ENCODE results near the gene TUFM. TPM values are rescaled to one million over a fixed set of nuclear protein-coding genes. Genes with fewer than 3 reads are reported as not detected.

Gene TUFM
- total RNA-seq, 1 experiment from 2014 or later: 296 TPM

- TF ChIP-seq, protein P1, sequence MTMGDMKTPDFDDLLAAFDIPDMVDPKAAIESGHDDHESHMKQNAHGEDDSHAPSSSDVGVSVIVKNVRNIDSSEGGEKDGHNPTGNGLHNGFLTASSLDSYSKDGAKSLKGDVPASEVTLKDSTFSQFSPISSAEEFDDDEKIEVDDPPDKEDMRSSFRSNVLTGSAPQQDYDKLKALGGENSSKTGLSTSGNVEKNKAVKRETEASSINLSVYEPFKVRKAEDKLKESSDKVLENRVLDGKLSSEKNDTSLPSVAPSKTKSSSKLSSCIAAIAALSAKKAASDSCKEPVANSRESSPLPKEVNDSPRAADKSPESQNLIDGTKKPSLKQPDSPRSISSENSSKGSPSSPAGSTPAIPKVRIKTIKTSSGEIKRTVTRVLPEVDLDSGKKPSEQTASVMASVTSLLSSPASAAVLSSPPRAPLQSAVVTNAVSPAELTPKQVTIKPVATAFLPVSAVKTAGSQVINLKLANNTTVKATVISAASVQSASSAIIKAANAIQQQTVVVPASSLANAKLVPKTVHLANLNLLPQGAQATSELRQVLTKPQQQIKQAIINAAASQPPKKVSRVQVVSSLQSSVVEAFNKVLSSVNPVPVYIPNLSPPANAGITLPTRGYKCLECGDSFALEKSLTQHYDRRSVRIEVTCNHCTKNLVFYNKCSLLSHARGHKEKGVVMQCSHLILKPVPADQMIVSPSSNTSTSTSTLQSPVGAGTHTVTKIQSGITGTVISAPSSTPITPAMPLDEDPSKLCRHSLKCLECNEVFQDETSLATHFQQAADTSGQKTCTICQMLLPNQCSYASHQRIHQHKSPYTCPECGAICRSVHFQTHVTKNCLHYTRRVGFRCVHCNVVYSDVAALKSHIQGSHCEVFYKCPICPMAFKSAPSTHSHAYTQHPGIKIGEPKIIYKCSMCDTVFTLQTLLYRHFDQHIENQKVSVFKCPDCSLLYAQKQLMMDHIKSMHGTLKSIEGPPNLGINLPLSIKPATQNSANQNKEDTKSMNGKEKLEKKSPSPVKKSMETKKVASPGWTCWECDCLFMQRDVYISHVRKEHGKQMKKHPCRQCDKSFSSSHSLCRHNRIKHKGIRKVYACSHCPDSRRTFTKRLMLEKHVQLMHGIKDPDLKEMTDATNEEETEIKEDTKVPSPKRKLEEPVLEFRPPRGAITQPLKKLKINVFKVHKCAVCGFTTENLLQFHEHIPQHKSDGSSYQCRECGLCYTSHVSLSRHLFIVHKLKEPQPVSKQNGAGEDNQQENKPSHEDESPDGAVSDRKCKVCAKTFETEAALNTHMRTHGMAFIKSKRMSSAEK (CRISPR knock-in tag; IDR thresholded peaks at IDR 0.05; ENCODE audit: borderline replicate concordance): no peak
- no peak for TF ChIP-seq GTF2I (CRISPR knock-in tag; conservative IDR thresholded peaks at IDR 0.05)
- TF ChIP-seq ZNF396 (CRISPR knock-in tag; IDR thresholded peaks at IDR 0.05; ENCODE audit: borderline replicate concordance): no peak
- TF ChIP-seq, protein P2, sequence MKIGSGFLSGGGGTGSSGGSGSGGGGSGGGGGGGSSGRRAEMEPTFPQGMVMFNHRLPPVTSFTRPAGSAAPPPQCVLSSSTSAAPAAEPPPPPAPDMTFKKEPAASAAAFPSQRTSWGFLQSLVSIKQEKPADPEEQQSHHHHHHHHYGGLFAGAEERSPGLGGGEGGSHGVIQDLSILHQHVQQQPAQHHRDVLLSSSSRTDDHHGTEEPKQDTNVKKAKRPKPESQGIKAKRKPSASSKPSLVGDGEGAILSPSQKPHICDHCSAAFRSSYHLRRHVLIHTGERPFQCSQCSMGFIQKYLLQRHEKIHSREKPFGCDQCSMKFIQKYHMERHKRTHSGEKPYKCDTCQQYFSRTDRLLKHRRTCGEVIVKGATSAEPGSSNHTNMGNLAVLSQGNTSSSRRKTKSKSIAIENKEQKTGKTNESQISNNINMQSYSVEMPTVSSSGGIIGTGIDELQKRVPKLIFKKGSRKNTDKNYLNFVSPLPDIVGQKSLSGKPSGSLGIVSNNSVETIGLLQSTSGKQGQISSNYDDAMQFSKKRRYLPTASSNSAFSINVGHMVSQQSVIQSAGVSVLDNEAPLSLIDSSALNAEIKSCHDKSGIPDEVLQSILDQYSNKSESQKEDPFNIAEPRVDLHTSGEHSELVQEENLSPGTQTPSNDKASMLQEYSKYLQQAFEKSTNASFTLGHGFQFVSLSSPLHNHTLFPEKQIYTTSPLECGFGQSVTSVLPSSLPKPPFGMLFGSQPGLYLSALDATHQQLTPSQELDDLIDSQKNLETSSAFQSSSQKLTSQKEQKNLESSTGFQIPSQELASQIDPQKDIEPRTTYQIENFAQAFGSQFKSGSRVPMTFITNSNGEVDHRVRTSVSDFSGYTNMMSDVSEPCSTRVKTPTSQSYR (CRISPR knock-in tag; IDR thresholded peaks at IDR 0.05): no peak
- TF ChIP-seq NFATC4 (CRISPR knock-in tag; IDR thresholded peaks at IDR 0.05): no peak
- no peak for TF ChIP-seq ZSCAN18 (CRISPR knock-in tag; IDR thresholded peaks at IDR 0.05)
- no peak for TF ChIP-seq MXD4 (CRISPR knock-in tag; IDR thresholded peaks at IDR 0.05; ENCODE audit: borderline replicate concordance)
Measured at GRCh38 chr16:28865001-28865688, 19.0 kb upstream of the TUFM start (continued).

DNA sequence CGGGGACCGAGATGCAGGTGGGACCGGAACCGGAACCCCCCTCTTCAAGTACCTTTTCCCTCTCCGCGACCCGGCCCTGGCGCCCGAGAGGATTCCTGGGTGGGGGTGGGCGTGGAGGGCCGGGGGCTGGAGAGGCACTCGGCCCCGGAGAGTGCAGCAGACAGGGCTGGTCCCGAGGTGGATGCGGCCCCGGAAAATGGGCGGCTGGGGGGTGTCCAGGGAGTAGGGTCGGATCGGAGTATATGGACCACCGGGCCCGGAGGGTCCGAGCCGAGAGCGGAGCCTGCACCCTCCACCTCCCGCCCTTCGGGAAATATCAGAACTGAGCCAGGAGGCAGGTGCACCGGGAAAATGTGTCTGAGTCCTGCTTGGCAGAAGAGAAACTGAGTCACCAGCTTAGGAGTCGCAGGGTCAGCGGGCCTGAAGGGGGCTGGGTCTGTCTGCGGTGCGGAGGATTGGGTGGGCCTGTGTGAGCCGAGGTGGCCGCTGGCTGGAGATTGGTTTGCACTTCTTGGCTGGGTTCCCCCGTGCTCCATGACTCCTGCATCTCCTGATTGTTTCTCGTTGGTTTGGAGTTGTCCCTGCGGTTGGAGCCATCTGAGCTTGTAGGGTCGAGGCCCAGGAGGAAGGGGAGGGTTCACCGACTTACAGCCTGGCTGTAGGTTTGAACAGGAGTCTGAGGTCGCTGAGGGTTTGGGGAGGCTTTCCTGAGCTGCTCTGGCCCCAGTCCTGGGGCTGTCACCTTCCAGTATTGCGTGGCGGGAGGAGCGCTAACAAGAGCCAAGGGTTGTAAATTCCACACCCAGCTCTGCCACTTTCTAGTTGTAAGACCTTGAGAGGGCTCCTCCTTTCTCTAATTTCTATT lies 18.0 kb upstream of the TUFM start:
- Mint-ChIP-seq H3K27ac (peak overlapping the region; percentile 76), H3K27me3 (ENCODE audit: low read depth) (no peaks in the 10 kb centered on the region), H3K36me3 (peaks cover 15% of the 10 kb centered on the region; the same call in 1 of the 2 replicates), H3K9me3 (no peaks in the 10 kb centered on the region), H3K4me3 (peak overlapping the region; percentile 91), H3K4me1 (peaks cover 17% of the 10 kb centered on the region)
- TF ChIP-seq FOXK1 (CRISPR knock-in tag; IDR thresholded peaks at IDR 0.05): peak; percentile 16; the same call in 1 of the 2 replicates
- TF ChIP-seq, protein P3, sequence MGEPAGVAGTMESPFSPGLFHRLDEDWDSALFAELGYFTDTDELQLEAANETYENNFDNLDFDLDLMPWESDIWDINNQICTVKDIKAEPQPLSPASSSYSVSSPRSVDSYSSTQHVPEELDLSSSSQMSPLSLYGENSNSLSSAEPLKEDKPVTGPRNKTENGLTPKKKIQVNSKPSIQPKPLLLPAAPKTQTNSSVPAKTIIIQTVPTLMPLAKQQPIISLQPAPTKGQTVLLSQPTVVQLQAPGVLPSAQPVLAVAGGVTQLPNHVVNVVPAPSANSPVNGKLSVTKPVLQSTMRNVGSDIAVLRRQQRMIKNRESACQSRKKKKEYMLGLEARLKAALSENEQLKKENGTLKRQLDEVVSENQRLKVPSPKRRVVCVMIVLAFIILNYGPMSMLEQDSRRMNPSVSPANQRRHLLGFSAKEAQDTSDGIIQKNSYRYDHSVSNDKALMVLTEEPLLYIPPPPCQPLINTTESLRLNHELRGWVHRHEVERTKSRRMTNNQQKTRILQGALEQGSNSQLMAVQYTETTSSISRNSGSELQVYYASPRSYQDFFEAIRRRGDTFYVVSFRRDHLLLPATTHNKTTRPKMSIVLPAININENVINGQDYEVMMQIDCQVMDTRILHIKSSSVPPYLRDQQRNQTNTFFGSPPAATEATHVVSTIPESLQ (CRISPR knock-in tag; IDR thresholded peaks at IDR 0.05): no peak
- no peak for TF ChIP-seq ZNF263 (CRISPR knock-in tag; IDR thresholded peaks at IDR 0.05; ENCODE audit: low read depth)
- TF ChIP-seq ETV6 (CRISPR knock-in tag; IDR thresholded peaks at IDR 0.05): no peak
- 0 out of 2 replicates have a peak, but pooled peaks have one; percentile 4 for TF ChIP-seq GABPB1 (CRISPR knock-in tag; IDR thresholded peaks at IDR 0.05)
- TF ChIP-seq, protein P4, sequence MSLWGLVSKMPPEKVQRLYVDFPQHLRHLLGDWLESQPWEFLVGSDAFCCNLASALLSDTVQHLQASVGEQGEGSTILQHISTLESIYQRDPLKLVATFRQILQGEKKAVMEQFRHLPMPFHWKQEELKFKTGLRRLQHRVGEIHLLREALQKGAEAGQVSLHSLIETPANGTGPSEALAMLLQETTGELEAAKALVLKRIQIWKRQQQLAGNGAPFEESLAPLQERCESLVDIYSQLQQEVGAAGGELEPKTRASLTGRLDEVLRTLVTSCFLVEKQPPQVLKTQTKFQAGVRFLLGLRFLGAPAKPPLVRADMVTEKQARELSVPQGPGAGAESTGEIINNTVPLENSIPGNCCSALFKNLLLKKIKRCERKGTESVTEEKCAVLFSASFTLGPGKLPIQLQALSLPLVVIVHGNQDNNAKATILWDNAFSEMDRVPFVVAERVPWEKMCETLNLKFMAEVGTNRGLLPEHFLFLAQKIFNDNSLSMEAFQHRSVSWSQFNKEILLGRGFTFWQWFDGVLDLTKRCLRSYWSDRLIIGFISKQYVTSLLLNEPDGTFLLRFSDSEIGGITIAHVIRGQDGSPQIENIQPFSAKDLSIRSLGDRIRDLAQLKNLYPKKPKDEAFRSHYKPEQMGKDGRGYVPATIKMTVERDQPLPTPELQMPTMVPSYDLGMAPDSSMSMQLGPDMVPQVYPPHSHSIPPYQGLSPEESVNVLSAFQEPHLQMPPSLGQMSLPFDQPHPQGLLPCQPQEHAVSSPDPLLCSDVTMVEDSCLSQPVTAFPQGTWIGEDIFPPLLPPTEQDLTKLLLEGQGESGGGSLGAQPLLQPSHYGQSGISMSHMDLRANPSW (CRISPR knock-in tag; conservative IDR thresholded peaks at IDR 0.05; ENCODE audit: low read depth): 0 out of 2 replicates have a peak, but pooled peaks have one; percentile 17
- POLR2A ChIA-PET: interaction anchor here (1.0 to 2.2 kb wide), 7 partner anchors 11 to 81 kb away, joined by 3 to 10 read pairs (median 6); partner anchors contain the start of genes ATXN2L and TUFM
- ATAC-seq (peak; percentile 10), DNase-seq (ENCODE audit: low spot score) (no peak)
- CTCF ChIA-PET: interaction anchor here (0.6 to 3.9 kb wide), 8 partner anchors 9 to 1779 kb away, joined by 3 to 23 read pairs (median 8); partner anchors contain the start of gene TUFM

All from WTC11 (cell line).